ENCODE results near the gene CUBN.

The CUBN gene

DNA sequence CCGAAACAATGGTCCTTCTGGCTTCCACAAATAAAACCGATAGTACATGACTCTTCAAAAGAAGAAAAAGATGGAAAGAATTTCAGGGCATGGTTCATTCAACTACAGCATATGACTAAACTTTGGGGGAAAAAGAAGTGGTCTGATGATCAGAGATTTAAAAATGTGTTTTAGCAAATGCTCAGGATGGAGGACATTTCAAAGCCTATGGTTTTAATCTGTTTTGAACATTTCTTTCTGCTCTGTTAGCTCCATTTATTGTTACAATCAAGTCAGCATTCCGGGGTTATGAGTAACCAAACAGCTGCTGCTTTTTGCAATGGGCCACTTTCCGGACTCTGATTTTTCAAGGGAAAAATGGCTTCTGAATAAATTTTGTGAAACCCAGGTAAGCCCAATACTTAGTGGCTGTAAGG lies 142.4 kb downstream of the CUBN start:
- no peak for TF ChIP-seq ZFX (IDR thresholded peaks at IDR 0.05; ENCODE audit: borderline replicate concordance)
- TF ChIP-seq, protein P1, sequence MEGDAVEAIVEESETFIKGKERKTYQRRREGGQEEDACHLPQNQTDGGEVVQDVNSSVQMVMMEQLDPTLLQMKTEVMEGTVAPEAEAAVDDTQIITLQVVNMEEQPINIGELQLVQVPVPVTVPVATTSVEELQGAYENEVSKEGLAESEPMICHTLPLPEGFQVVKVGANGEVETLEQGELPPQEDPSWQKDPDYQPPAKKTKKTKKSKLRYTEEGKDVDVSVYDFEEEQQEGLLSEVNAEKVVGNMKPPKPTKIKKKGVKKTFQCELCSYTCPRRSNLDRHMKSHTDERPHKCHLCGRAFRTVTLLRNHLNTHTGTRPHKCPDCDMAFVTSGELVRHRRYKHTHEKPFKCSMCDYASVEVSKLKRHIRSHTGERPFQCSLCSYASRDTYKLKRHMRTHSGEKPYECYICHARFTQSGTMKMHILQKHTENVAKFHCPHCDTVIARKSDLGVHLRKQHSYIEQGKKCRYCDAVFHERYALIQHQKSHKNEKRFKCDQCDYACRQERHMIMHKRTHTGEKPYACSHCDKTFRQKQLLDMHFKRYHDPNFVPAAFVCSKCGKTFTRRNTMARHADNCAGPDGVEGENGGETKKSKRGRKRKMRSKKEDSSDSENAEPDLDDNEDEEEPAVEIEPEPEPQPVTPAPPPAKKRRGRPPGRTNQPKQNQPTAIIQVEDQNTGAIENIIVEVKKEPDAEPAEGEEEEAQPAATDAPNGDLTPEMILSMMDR (IDR thresholded peaks at IDR 0.05) = no peak
- H3K27ac ChIP-seq = no peak overlapping the region

DNA sequence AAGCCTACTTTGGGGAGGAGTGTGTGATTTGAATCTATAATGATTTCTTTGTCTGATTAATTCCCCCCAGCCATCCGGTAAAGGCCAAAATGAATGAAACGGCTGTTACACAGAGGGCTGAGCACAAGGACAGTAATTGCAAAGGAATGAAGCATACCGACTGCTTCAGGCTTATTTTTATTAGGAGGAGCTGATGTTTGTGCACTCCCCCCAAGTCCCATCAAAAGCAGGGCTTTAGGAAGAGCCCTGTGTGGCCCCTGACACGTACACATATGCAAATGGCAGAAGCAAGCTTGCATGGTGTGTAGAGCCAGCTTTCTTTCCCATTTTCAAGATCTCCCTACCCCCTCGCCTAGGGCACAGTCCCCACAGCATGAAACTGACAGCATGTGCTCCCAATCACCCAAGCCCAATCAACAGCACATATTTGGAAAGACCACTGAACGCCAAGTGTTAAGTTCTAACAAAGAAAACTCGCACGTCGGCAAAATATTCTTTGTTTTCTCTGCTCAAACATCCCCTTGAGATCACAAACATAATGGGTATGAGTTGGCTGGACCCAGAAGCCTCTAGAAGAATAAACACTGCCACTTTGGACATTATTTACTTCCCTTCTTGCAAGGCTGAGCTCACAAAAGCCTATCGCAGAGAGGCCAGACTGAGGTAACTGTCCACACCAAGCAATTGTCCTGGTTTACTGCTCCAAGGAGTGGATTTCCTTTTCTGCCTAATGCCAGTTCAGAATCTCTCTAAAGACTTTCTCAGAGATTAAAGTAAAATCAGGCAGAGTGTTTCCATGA lies 143.0 kb downstream of the CUBN start:
- no peak overlapping the region for H3K27ac ChIP-seq
- TF ChIP-seq, protein P1 (IDR thresholded peaks at IDR 0.05) = no peak
- TF ChIP-seq ZFX (IDR thresholded peaks at IDR 0.05; ENCODE audit: borderline replicate concordance) = no peak

DNA sequence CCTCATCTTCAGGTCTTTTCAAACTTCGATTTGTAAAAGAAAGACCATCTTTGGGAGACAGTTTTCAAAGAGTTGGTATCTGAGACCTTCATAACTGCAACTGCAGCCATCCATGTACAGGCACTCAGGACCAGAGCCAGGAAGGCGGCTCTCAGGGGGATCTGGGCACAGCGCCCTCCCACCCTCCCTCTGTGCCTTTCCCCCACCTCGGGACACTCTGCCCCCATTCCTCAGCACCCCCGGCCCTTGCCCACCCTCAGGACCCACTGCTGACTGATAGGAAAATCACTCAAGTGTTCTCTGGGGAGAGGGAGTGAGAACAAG lies 143.6 kb downstream of the CUBN start:
- H3K27ac ChIP-seq = no peak overlapping the region
- TF ChIP-seq ZFX (IDR thresholded peaks at IDR 0.05; ENCODE audit: borderline replicate concordance) = no peak
- TF ChIP-seq, protein P1 (IDR thresholded peaks at IDR 0.05) = no peak

DNA sequence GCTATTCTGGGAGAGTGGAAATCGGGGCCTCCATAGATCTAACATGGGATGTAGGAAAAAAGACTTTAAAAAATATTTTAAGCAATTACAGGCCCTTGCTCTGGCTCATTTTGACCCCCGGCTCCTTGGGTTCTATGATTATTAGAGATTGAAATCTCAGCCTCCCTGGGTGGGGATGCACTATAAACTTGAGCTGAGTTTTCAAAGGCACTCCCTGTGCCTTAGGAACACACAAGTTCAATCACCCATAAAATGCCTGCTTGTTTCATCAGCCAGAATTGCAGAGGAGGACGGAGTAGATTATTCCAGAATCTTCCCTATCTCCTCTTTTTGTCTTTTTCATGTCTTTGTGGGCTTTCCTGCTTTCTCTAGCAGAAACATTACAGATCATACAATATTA lies 145.4 kb downstream of the CUBN start:
- H3K27ac ChIP-seq = no peak overlapping the region
- TF ChIP-seq, protein P1 (IDR thresholded peaks at IDR 0.05) = no peak
- no peak for TF ChIP-seq ZFX (IDR thresholded peaks at IDR 0.05; ENCODE audit: borderline replicate concordance)

DNA sequence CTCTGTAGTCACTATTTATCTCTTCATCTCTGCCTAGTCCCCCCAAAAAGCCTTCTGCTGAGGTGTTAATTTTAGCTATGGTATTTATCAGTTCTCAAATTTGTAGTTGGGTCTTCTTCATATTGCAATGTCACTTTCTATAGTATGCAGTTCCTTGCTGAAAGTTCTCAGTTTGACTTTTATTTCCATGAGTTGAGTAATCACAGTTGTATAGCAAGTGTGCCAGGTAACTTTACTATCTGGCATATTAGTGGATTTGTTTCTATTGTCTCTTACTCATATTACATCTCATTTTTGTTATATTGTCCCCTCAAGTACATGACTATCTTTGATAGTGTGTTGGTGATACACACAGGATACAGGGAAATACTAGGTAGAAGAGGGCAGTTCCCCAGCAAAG lies 152.8 kb downstream of the CUBN start:
- TF ChIP-seq, protein P1 (IDR thresholded peaks at IDR 0.05) = no peak
- TF ChIP-seq ZFX (IDR thresholded peaks at IDR 0.05; ENCODE audit: borderline replicate concordance) = no peak
- no peak overlapping the region for H3K27ac ChIP-seq

DNA sequence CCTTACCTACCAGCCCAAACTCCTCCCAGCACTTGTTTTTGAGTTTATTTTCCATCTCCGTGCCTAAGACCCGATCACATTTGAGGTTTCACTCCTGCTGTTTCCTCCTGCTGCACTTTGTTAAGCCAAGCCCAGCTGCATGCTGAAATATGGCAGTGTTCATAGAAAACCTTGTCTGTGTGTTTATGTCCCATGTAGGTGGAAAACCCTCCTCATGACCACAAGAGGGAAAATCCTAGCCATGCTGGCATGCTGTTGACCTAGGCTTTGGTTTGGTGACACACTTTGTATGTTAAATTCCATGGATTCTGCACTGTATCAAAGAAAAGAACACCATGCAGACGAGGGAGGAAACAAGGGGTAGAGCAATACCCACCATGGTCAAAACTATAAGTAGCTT lies 154.4 kb downstream of the CUBN start:
- no peak overlapping the region for H3K27ac ChIP-seq
- no peak for TF ChIP-seq ZFX (IDR thresholded peaks at IDR 0.05; ENCODE audit: borderline replicate concordance)
- TF ChIP-seq, protein P1 (IDR thresholded peaks at IDR 0.05) = no peak

DNA sequence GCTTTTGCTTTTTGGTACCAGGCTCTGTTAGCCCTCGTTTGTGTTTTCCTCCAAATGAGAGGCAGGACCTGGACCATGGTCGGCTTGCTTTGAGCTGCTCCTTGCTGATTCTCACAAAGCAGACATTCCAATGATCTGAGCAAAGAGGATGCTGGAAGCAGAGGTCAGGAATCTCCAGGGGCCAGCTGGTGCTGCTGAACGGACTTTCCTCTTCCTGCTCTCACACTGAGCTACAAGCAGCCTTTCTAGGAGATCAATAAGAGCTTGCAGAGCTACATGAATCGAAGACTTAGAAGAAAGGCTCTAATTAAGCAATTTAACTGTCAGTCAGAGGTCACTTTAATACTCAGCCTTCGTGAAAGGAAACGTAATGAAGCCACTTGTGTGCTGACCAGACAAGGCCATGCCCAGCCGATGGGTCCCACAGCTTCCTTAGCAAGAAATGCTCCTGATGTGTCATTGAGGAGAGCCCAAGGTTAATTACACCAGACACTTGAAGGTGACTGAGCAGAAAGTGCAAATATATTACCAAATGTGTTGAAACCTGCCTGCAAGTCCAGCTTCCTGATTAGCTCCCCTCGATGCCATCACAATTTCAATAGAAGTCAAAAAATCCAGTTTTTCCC lies 161.1 kb downstream of the CUBN start:
- H3K27ac ChIP-seq = no peak overlapping the region
- TF ChIP-seq ZFX (IDR thresholded peaks at IDR 0.05; ENCODE audit: borderline replicate concordance) = no peak
- TF ChIP-seq, protein P1 (IDR thresholded peaks at IDR 0.05) = no peak

Measured in 22Rv1 (cell line).